Stomach (tissue), 4 donors: Measurements from ENCODE around the gene DNTT.

Source experiments
- CTCF ChIP-seq, 7 experiments: fragments of 450-650 bp in 4 of 7; fragments of 200-600 bp in 3 of 7; sonication (generic) in 3 of 7; IDR thresholded peaks; one replicate each; pipeline ENCODE4 v1.5.1; 2016 to 2019; ENCODE audit warnings: antibody characterized with exemption in 7 of 7, control low read depth in 2 of 7, mild to moderate bottlenecking in 1 of 7
- EP300 ChIP-seq: sonication (generic); formaldehyde crosslinking; IDR thresholded peaks from one replicate; pipeline ENCODE4 v1.6.1; 2017; ENCODE audit warnings: antibody characterized with exemption
- POLR2A ChIP-seq, 4 donors: fragments of 450-650 bp; IDR thresholded peaks; one replicate each; pipeline ENCODE4 v1.6.1; 2016; ENCODE audit warnings: antibody characterized with exemption in 4 of 4, control low read depth in 2 of 4, mild to moderate bottlenecking in 1 of 4, moderate library complexity in 1 of 4

DNA sequence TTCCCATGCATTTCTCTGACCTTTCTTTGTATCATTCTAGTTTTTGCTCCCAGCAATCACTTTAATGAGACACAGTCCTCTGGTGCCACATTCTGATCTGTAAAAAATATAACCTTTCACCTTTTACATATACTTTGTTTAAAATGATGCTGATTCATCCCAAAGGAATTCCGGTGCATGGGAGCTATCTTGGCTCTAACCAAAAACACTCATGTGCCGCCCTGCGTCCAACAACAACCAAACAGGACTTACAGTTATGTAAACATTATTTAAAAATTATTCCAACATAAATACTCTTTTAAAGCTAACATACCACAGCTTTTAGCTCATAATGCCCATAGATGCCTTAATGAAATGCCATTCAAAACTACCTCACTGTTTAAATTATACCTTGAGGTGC, 62.3 kb downstream of the DNTT start:
- TF ChIP-seq CTCF (IDR thresholded peaks at IDR 0.05) (no peak), POLR2A (IDR thresholded peaks at IDR 0.05) (no peak), EP300 (no peak)
